22Rv1 (cell line): ENCODE measurements around the gene TPRA1.
"Not testable (repeated sequence)": the region's sequence is repeated elsewhere in the genome, so short reads cannot be mapped to it uniquely, and the experiment has no call there.

Source experiments
- H3K27ac ChIP-seq: fragments of 450-650 bp; 2 replicates; pipeline ENCODE4 v1.5.1; 2017
- CTCF ChIP-seq: fragments of 450-650 bp; IDR thresholded peaks from 2 replicates; pipeline ENCODE4 v1.5.1; 2017; ENCODE audit warnings: mild to moderate bottlenecking
- ZFX ChIP-seq: fragments of 450-650 bp; IDR thresholded peaks from 2 replicates; pipeline ENCODE4 v1.6.1; 2017; ENCODE audit warnings: antibody characterized with exemption, borderline replicate concordance

Gene TPRA1

GRCh38 chr3:127535106-127535785, 55.3 kb downstream of the TPRA1 start:
- TF ChIP-seq ZFX: no peak
- no peak for TF ChIP-seq CTCF
- H3K27ac ChIP-seq: no peak overlapping the region

- TF ChIP-seq ZFX (no peak), CTCF (no peak)
- no peak overlapping the region for H3K27ac ChIP-seq
Observed at GRCh38 chr3:127534564-127534963, 56.0 kb downstream of the TPRA1 start.

GRCh38 chr3:127534161-127534451, 56.4 kb downstream of the TPRA1 start:
- H3K27ac ChIP-seq: no peak overlapping the region
- TF ChIP-seq ZFX (no peak), CTCF (no peak)

- no peak for TF ChIP-seq ZFX
- no peak overlapping the region for H3K27ac ChIP-seq
Observed at GRCh38 chr3:127532561-127533203, 57.9 kb downstream of the TPRA1 start.

GRCh38 chr3:127531821-127532220, 58.7 kb downstream of the TPRA1 start:
- H3K27ac ChIP-seq: no peak overlapping the region
- TF ChIP-seq CTCF: no peak
- TF ChIP-seq ZFX: no peak

- H3K27ac ChIP-seq: not testable (repeated sequence)
Observed at GRCh38 chr3:127530863-127531262, 59.7 kb downstream of the TPRA1 start.

GRCh38 chr3:127529346-127530188, 61.0 kb downstream of the TPRA1 start:
- H3K27ac ChIP-seq: no peak overlapping the region
- no peak for TF ChIP-seq ZFX
- no peak for TF ChIP-seq CTCF

- TF ChIP-seq CTCF: no peak
- TF ChIP-seq ZFX: no peak
- no peak overlapping the region for H3K27ac ChIP-seq
Observed at GRCh38 chr3:127525373-127525772, 65.2 kb downstream of the TPRA1 start.
